HCT116 (cell line): ENCODE results near the gene CERT1. TPM values are rescaled to one million over a fixed set of nuclear protein-coding genes. Genes with fewer than 3 reads are reported as not detected.

Experiments
- ATAC-seq: fragments of 200-7000 bp; cut with Tn5 transposase; 2 replicates; pipeline ENCODE4 v1.9.1; 2020; ENCODE audit warnings: mild to moderate bottlenecking, moderate library complexity
- BruUV-seq: library from RNA; stranded (reverse); fragments of 400-500 nt; replicated peaks from 2 replicates; lab custom pipeline; 2021; lab: Mats Ljungman, UMichigan
- CTCF ChIA-PET: fragments of 300-600 bp; sonication (Branson Sonifier 250); formaldehyde crosslinking; loops from one replicate; lab custom pipeline; 2021; ENCODE audit warnings: antibody characterized with exemption; lab: Charles Lee
- POLR2A ChIA-PET: fragments of 300-600, 350-600 bp; sonication (Branson Sonifier 250); formaldehyde crosslinking; loops from one replicate; lab custom pipeline; 2021; ENCODE audit warnings: antibody characterized with exemption; lab: Charles Lee
- RAD21 ChIA-PET, 2 experiments: fragments of 300-600 bp; sonication (Branson Sonifier 250); formaldehyde crosslinking; loops; one replicate each; lab custom pipeline; 2023; ENCODE audit warnings: low total read pairs in 2 of 2; ENCODE audit not compliant: uncharacterized antibody in 2 of 2, unreplicated experiment in 2 of 2, low non-redundant PET in 1 of 2; lab: Charles Lee
- DNase-seq: peaks from one replicate; pipeline ENCODE4 v3.0.0-alpha.2; 2010; ENCODE audit warnings: low read depth, low spot score
- H2AFZ ChIP-seq: fragments of 200-600 bp; shearing (Covaris generic), sonication (generic); 2 replicates; pipeline ENCODE4 v1.6.1; 2017; ENCODE audit warnings: low read depth, mixed run types, mixed read lengths, antibody characterized with exemption, low read length; ENCODE audit not compliant: poor library complexity, severe bottlenecking
- H3K27ac ChIP-seq: 2 replicates; pipeline ENCODE4 v1.5.1; 2012; ENCODE audit warnings: low read depth, low read length
- H3K27me3 ChIP-seq: fragments of 200-600 bp; sonication (generic); 2 replicates; pipeline ENCODE4 v1.6.1; 2016; ENCODE audit warnings: mixed run types, low read length, mixed read lengths; ENCODE audit not compliant: insufficient read depth
- H3K36me3 ChIP-seq, 2 experiments: fragments of 200-500 bp in 1 of 2; fragments of 200-600 bp in 1 of 2; sonication (Bioruptor generic) in 1 of 2; sonication (generic) in 1 of 2; 2 replicates each; pipeline versions ENCODE4 v1.5.1 to v1.6.1; 2014 to 2016; ENCODE audit warnings: low read length in 2 of 2, inconsistent platforms in 1 of 2, mixed read lengths in 1 of 2, mixed run types in 1 of 2; ENCODE audit not compliant: insufficient read depth in 2 of 2, control insufficient read depth in 1 of 2
- H3K4me1 ChIP-seq, 2 experiments: fragments of 200-600 bp in 1 of 2; sonication (generic) in 1 of 2; 2 replicates each; pipeline versions ENCODE4 v1.5.1 to v1.6.1; 2012 to 2017; ENCODE audit warnings: low read length in 2 of 2, inconsistent platforms in 1 of 2, mild to moderate bottlenecking in 1 of 2, mixed read lengths in 1 of 2, mixed run types in 1 of 2, moderate library complexity in 1 of 2; ENCODE audit not compliant: insufficient read depth in 2 of 2, control insufficient read depth in 1 of 2
- H3K4me2 ChIP-seq: fragments of 200-600 bp; sonication (generic); 2 replicates; pipeline ENCODE4 v1.6.1; 2017; ENCODE audit warnings: mixed run types, low read length, mixed read lengths
- H3K4me3 ChIP-seq, 2 experiments: fragments of 200-600 bp in 1 of 2; sonication (generic) in 1 of 2; replicated peaks in 1 of 2; 2 replicates each; pipeline ENCODE4 v1.5.1; 2011 to 2016; ENCODE audit warnings: low read length in 2 of 2, control low read depth in 1 of 2, low read depth in 1 of 2, mild to moderate bottlenecking in 1 of 2, mixed read lengths in 1 of 2, mixed run types in 1 of 2
- H3K79me2 ChIP-seq: fragments of 200-600 bp; sonication (generic); 2 replicates; pipeline ENCODE4 v1.6.1; 2017; ENCODE audit warnings: mild to moderate bottlenecking, mixed run types, low read length, moderate library complexity, mixed read lengths; ENCODE audit not compliant: insufficient read depth
- H3K9ac ChIP-seq: fragments of 200-600 bp; sonication (generic); 2 replicates; pipeline ENCODE4 v1.6.1; 2016; ENCODE audit warnings: low read length, mixed read lengths
- H3K9me2 ChIP-seq: fragments of 200-600 bp; sonication (generic), shearing (Covaris generic); 2 replicates; pipeline ENCODE4 v1.6.1; 2017; ENCODE audit warnings: mixed run types, mild to moderate bottlenecking, moderate library complexity; ENCODE audit not compliant: insufficient read depth
- H3K9me3 ChIP-seq, 2 experiments: fragments of 200-500 bp in 1 of 2; fragments of 200-600 bp in 1 of 2; sonication (Bioruptor generic) in 1 of 2; sonication (generic) in 1 of 2; 2 replicates each; pipeline ENCODE4 v1.6.1; 2014 to 2017; ENCODE audit warnings: low read length in 2 of 2, mixed read lengths in 2 of 2, inconsistent platforms in 1 of 2, low read depth in 1 of 2, mild to moderate bottlenecking in 1 of 2, mixed run types in 1 of 2, moderate library complexity in 1 of 2; ENCODE audit not compliant: control insufficient read depth in 1 of 2, insufficient read depth in 1 of 2
- H4K20me1 ChIP-seq: fragments of 200-600 bp; sonication (generic), shearing (Covaris generic); 2 replicates; pipeline ENCODE4 v1.6.1; 2017; ENCODE audit warnings: mixed run types, mild to moderate bottlenecking, moderate library complexity; ENCODE audit not compliant: insufficient read depth
- CEBPB ChIP-seq: IDR thresholded peaks from 2 replicates; pipeline ENCODE4 v1.6.1; 2012; ENCODE audit warnings: low read depth
- EGR1 ChIP-seq: IDR thresholded peaks from 2 replicates; pipeline ENCODE4 v1.6.1; 2012; ENCODE audit warnings: low read depth
- ELF1 ChIP-seq: IDR thresholded peaks from 2 replicates; pipeline ENCODE4 v1.6.1; 2012; ENCODE audit warnings: low read depth, borderline replicate concordance
- EZH2 ChIP-seq: fragments of 200-600 bp; sonication (generic); IDR thresholded peaks from 2 replicates; pipeline ENCODE4 v1.6.1; 2017; ENCODE audit warnings: antibody characterized with exemption, mixed run types
- EZH2phosphoT487 ChIP-seq: fragments of 200-600 bp; IDR thresholded peaks from 2 replicates; pipeline ENCODE4 v1.6.1; 2018; ENCODE audit warnings: antibody characterized with exemption, borderline replicate concordance
- FOSL1 ChIP-seq: IDR thresholded peaks from 2 replicates; pipeline ENCODE4 v1.6.1; 2012; ENCODE audit warnings: low read depth
- POLR2A ChIP-seq: IDR thresholded peaks from 2 replicates; pipeline ENCODE4 v1.7.0; 2011; ENCODE audit warnings: borderline replicate concordance; ENCODE audit not compliant: insufficient read depth, insufficient read length; ENCODE audit errors: extremely low read depth
- POLR2AphosphoS5 ChIP-seq: IDR thresholded peaks from 2 replicates; pipeline ENCODE4 v1.6.1; 2011; ENCODE audit warnings: mild to moderate bottlenecking, low read depth, low read length, moderate library complexity
- RAD21 ChIP-seq: IDR thresholded peaks from 2 replicates; pipeline ENCODE4 v1.6.1; 2012; ENCODE audit warnings: low read depth, mild to moderate bottlenecking
- SIN3A ChIP-seq: IDR thresholded peaks from 2 replicates; pipeline ENCODE4 v1.6.1; 2012; ENCODE audit warnings: low read depth
- SP1 ChIP-seq: IDR thresholded peaks from 2 replicates; pipeline ENCODE4 v1.6.1; 2012; ENCODE audit warnings: low read depth
- SRF ChIP-seq: IDR thresholded peaks from 2 replicates; pipeline ENCODE4 v1.6.1; 2012; ENCODE audit warnings: low read depth
- TCF7L2 ChIP-seq: IDR thresholded peaks from 2 replicates; pipeline ENCODE4 v1.7.0; 2011; ENCODE audit warnings: borderline replicate concordance, inconsistent platforms; ENCODE audit not compliant: insufficient read depth, insufficient read length; ENCODE audit errors: extremely low read depth
- YY1 ChIP-seq: IDR thresholded peaks from 2 replicates; pipeline ENCODE4 v1.6.1; 2011; ENCODE audit warnings: low read length, low read depth, moderate library complexity, mild to moderate bottlenecking; ENCODE audit not compliant: insufficient replicate concordance; ENCODE audit errors: extremely low read depth
- ZNF274 ChIP-seq: fragments of 200-500 bp; sonication (Bioruptor generic); IDR thresholded peaks from 2 replicates; pipeline ENCODE4 v1.6.1; 2014; ENCODE audit warnings: mild to moderate bottlenecking, low read depth, low read length, inconsistent platforms
- intact Hi-C: fragments of 100-400 bp; cut with micrococcal nuclease; formaldehyde crosslinking; loops from 2 replicates; pipeline ENCODE4 v1.10.0; 2022
- total RNA-seq: library from RNA; stranded (reverse); gene quantifications from one replicate; pipeline ENCODE4 v1.2.1, GENCODE V29; 2021; ENCODE audit not compliant: unreplicated experiment
- TF ChIP-seq, protein P1 (sequence below): IDR thresholded peaks from 2 replicates; pipeline ENCODE4 v1.6.1; 2012
- TF ChIP-seq, protein P2 (sequence below): IDR thresholded peaks from 2 replicates; pipeline ENCODE4 v1.6.1; 2012
- TF ChIP-seq, protein P3 (sequence below): IDR thresholded peaks from 2 replicates; pipeline ENCODE4 v1.6.1; 2011; ENCODE audit warnings: mild to moderate bottlenecking, low read length, moderate library complexity; ENCODE audit not compliant: insufficient replicate concordance; ENCODE audit errors: extremely low read depth
- TF ChIP-seq, protein P4 (sequence below): IDR thresholded peaks from 2 replicates; pipeline ENCODE4 v1.6.1; 2012; ENCODE audit warnings: low read depth

CERT1 gene
- total RNA-seq, 1 experiment from 2014 or later = 22.8 TPM

DNA sequence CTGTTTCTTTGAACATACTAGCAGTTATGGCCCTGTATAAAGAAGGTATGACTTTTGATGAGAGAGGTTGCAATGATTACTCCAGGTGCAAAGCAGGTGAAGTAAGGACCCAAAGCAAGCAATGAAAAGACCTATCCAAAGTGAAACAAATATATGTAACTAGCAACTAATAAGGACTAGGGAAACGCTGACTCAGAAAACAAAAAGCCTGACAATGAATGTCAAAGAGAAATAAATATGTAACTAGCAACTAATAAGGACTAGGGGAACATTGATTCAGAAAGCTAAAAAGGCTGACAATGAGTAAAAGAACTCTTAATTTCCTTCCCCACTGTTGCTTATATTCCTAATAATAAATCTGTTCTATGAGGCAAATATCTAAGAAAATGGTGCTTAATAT, 131.3 kb downstream of the CERT1 start:
- intact Hi-C loops = no loop called here
- Histone ChIP-seq H3K9ac (no peak overlapping the region), H3K9me2 (no peaks in the 10 kb centered on the region), H3K36me3 (peaks cover 2 to 3% of the 10 kb centered on the region in 2 experiments; a peak in 1 of 4 replicates), H3K4me1 (no peaks in the 10 kb centered on the region), H3K4me2 (no peak overlapping the region), H3K9me3 (no peaks in the 10 kb centered on the region), H3K79me2 (no peaks in the 10 kb centered on the region), H3K27me3 (no peaks in the 10 kb centered on the region), H4K20me1 (no peaks in the 10 kb centered on the region), H3K27ac (no peak overlapping the region), H3K4me3 (no peak overlapping the region), H2AFZ (no peak overlapping the region)
- ChIA-PET RAD21 (no interaction called here), CTCF (no interaction called here), POLR2A (no interaction called here)
- no peak for TF ChIP-seq ELF1
- TF ChIP-seq POLR2A = no peak
- no peak for TF ChIP-seq RAD21
- TF ChIP-seq FOSL1 = no peak
- TF ChIP-seq CEBPB = no peak
- TF ChIP-seq, protein P1, sequence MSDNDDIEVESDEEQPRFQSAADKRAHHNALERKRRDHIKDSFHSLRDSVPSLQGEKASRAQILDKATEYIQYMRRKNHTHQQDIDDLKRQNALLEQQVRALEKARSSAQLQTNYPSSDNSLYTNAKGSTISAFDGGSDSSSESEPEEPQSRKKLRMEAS = no peak
- no peak for TF ChIP-seq EZH2phosphoT487
- TF ChIP-seq, protein P2, sequence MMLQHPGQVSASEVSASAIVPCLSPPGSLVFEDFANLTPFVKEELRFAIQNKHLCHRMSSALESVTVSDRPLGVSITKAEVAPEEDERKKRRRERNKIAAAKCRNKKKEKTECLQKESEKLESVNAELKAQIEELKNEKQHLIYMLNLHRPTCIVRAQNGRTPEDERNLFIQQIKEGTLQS = no peak
- TF ChIP-seq, protein P3, sequence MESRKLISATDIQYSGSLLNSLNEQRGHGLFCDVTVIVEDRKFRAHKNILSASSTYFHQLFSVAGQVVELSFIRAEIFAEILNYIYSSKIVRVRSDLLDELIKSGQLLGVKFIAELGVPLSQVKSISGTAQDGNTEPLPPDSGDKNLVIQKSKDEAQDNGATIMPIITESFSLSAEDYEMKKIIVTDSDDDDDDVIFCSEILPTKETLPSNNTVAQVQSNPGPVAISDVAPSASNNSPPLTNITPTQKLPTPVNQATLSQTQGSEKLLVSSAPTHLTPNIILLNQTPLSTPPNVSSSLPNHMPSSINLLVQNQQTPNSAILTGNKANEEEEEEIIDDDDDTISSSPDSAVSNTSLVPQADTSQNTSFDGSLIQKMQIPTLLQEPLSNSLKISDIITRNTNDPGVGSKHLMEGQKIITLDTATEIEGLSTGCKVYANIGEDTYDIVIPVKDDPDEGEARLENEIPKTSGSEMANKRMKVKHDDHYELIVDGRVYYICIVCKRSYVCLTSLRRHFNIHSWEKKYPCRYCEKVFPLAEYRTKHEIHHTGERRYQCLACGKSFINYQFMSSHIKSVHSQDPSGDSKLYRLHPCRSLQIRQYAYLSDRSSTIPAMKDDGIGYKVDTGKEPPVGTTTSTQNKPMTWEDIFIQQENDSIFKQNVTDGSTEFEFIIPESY = no peak
- no peak for TF ChIP-seq TCF7L2
- TF ChIP-seq EZH2 = no peak
- no peak for TF ChIP-seq SP1
- TF ChIP-seq SRF = no peak
- TF ChIP-seq, protein P4, sequence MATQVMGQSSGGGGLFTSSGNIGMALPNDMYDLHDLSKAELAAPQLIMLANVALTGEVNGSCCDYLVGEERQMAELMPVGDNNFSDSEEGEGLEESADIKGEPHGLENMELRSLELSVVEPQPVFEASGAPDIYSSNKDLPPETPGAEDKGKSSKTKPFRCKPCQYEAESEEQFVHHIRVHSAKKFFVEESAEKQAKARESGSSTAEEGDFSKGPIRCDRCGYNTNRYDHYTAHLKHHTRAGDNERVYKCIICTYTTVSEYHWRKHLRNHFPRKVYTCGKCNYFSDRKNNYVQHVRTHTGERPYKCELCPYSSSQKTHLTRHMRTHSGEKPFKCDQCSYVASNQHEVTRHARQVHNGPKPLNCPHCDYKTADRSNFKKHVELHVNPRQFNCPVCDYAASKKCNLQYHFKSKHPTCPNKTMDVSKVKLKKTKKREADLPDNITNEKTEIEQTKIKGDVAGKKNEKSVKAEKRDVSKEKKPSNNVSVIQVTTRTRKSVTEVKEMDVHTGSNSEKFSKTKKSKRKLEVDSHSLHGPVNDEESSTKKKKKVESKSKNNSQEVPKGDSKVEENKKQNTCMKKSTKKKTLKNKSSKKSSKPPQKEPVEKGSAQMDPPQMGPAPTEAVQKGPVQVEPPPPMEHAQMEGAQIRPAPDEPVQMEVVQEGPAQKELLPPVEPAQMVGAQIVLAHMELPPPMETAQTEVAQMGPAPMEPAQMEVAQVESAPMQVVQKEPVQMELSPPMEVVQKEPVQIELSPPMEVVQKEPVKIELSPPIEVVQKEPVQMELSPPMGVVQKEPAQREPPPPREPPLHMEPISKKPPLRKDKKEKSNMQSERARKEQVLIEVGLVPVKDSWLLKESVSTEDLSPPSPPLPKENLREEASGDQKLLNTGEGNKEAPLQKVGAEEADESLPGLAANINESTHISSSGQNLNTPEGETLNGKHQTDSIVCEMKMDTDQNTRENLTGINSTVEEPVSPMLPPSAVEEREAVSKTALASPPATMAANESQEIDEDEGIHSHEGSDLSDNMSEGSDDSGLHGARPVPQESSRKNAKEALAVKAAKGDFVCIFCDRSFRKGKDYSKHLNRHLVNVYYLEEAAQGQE = no peak
- no peak for TF ChIP-seq YY1
- no peak for TF ChIP-seq POLR2AphosphoS5
- no peak for TF ChIP-seq SIN3A
- no peak for TF ChIP-seq EGR1
- TF ChIP-seq ZNF274 = no peak
- no peak for DNase-seq
- ATAC-seq = no peak
- no TSS peak for BruUV-seq
